Jurkat, Clone E6-1 (cell line): Measurements from ENCODE around the gene HDGFL2.

Experiments used
- DNase-seq: peaks from one replicate; pipeline ENCODE4 v3.0.0-alpha.2; 2011; ENCODE audit warnings: low read depth, low spot score
- H3K4me3 ChIP-seq: 2 replicates; pipeline ENCODE4 v1.5.1; 2011; ENCODE audit warnings: mild to moderate bottlenecking, low read length, control low read depth, moderate library complexity

HDGFL2 gene

DNA sequence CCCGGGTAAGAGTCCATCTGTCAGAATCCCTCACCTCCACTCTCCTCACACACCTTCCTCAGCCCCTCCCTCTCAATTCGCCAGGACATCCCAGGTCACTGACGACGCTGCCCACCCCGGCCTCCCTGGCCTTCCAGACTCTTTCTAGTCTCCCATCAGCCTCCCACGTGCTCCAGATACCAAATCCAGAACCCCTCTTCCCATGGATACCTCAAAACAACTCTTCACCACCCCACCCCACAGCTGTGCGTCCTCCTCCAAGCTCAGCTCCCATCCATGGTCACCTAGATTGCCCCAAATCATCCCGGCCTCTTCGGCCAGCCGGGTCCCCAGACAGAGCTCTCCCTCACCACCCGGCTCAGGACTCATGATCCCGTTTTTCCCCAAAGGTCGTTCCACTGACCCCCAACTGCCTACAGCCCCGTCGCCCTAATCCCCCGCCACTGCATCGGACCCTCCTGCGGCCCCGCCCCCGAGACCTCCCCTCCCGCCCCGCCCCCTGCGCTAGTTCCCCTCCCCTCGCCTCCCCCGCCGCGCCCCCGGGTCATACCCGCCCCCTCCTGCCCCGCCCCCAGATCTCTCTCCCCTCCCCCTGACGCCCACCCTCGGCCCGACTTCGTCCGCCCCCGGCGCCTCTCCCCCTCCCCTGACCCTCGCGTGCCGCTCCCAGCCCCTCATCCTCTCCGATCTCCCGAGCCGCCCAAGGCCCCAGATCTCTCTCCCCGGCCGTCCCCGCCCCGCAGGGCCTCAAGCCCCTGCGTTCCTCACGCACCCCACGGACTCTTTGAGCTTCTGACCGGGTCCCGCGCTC, 15.0 kb upstream of the HDGFL2 start:
- H3K4me3 ChIP-seq = peak overlapping the region; percentile 67
- DNase-seq = peak; percentile 41

DNA sequence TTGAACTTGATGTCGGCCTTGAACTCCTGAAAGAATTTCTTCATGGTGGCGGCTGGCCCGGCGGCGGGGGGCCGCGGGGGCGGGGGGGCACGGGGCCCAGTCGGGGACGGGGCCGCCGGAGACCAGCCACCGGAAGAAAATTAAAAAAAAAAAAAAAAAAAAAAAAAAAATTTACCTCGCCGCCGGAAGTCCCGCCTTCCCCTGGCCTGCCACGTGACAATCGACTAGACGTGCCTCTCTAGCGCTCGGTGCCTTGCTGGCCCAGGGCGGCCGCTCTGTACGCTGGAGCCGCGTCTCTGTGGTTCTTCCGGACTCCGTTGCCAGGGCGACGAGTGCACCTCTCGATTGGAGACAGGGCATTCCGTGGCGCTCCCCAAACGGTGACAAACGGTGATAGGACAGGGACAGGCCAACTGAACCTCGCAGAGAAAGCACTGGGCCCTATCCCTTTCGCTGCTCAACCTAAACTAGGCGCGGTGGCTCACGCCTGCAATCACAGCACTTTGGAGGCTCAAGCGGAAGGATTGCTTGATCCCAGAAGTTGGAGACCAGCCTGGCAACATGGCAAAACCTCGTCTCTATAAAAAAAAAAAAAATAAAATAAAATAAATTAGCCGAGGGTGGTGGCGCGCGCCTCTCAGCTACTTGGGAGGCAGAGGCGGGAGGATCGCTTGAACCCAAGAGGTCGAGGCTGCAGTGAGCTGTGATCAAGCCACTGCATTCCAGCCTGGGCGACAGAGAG, 14.3 kb upstream of the HDGFL2 start, which contains the start of gene UBXN6:
UBXN6 (minus strand) TSS at position 141 of the 742 bp plus-strand sequence; CDS start at position 44, 97 bp downstream.
- peak; percentile 98 for DNase-seq
- H3K4me3 ChIP-seq = peak within 1 kb of the TSS; percentile 67

DNA sequence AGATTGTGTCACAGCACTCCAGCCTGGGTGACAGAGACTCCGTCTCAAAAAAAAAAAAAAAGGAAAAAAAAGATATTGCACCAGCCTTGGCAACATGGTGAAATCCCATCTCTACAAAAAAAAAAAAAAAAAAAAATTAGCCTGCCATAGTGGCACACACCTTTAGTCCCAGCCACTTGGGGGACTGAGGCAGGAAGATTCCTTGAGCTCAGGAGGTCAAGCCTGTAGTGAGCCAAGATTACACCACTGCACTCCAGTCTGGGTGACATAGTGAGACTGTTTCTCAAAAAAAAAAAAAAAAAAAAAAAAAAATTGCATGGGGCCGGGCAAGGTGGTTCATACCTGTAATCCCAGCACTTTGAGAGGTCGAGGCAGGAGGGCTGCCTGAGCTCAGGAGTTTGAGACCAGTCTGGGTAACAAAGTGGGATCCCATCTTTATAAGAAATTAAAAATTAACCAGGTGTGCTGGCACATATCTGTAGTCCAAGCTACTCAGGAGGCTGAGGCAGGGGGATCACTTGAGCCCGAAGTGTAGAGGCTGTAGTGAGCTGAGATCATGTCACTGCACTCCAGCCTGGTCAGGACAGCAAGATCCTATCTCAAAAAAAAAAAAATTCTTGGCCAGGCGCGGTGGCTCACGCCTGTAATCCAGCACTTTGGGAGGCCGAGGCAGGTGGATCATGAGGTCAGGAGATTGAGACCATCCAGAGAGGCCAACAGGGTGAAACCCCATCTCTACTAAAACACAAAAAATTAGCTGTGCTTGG, 7.1 kb upstream of the HDGFL2 start:
- no peak for DNase-seq
- H3K4me3 ChIP-seq = no peak overlapping the region

DNA sequence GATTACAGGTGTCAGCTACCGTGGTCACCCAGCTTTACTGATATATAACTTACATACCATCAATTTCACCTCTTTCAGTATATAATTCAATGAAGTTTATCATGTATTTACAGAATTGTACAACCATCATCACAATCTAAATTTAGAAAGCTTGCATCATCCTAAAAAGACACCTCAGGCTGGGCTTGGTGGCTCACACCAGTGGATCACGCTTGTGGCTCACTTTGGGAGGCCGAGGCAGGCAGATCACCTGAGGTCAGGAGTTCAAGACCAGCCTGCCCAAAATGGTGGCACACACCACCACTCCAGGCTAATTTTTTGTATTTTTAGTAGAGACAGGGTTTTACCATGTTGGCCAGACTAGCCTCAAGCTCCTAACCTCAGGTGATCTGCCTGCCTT, 4.3 kb upstream of the HDGFL2 start:
- no peak overlapping the region for H3K4me3 ChIP-seq
- DNase-seq = no peak

DNA sequence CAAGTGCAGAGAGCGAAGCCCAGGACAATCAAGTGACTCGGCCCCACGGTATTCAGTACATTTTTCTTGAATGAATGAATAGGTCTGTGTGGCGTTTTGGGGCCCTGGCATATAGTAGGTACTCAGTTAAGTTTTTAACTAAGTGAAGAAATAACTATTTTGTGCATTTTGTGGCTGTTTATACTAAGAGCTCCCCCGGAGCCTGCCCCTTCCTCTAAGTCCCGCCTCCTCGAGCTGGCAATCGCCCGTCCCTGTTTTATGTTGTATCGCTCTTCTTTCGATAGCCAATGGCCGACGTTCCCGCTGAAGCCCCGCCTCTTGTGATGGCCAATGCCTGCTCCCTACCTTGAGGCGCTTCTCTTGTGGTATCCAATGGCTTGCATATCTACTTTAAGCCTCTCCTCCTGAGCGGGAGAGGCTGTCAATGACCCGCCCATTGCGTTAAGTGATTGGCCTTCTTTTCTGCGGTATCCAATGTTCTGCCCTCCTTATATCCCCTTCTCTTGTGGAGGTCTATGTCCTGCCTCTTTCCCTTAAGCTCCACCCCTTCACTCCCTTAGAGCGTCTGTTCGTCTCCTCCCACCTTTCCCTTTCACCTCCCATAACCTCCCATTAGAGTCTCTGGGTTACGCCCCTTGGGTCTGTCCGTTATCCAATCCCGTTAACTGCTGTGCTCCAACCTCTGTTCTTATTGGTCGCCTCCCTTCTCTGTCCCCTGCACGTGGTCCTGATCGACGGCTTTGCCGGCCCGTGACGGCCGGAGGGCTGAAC, 509 bp upstream of the HDGFL2 start:
- peak; percentile 100 for DNase-seq
- H3K4me3 ChIP-seq = peak overlapping the region; percentile 70

DNA sequence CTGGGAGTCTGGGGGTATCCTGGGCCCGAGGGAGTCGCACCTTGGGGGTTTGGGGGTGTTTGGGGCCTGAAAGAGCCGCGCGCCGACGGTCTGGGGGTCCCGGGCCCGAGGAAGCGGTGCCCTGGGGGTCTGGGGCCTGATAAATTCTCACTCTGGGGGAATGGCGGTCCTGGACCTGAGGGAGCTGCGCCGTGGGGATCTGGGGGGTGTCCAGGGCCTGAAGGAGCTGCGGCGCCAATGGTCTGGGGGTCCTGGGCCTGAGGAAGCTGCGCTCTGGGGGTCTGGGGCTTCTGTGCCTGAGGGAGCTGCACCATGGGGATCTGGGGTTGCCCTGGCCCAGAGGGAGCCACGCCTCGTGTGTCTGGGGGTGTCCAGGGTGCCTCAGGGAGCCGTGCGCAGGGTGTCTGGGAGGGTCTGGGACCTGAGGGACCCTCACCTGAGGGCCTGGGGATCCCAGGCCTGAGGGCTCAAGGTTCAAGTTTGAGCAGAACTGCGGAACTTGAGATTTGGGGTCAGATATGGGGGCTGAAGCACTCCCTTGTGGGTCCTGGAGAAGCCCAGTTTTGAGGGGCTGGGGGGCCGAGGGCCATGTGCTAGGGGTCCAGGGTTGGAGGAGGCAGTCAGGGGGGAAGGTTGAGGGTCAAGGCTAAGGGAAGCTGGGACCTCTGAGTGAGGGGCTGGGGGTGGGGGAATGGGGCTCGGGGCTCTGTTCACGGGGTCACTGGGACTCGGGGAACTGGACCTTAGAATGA, 1.1 kb downstream of the HDGFL2 start:
- peak overlapping the region; percentile 75 for H3K4me3 ChIP-seq
- DNase-seq = no peak

DNA sequence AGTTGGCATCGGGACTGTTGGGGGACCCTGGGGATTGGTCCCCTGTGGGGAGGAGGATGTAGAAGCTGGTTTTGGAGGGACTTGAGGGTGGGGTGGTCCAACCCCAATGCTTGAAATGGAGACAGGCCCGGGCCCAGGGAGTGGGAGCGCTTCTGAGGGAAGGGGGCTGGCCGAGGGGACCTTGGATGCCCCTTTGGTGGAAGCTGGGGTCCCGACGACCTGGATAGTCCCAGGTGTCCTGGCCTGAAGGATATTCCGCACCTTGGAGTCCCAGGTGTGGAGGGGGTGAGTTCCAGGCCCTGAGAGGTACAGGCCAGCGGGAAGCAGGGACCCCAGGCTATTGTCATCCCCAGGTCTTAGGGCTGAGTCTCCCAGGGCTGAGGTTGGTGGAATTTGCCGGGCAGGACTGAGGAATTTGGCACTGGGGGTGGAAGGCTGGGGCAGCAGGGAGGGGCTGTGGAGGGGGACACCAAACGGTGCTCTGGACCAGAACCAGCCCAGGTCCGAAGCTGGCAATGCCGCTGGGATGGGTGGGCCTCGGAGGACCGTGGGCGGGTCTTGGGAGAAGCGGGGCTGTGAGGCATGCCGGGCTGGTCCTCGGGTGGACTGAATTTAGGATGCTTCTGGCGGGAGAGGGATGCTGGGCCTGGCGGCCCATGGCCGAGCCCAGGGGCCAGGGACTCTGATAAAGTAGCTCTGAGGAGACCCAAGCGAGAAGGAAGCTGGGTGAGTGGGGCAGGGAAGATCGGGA, 1.8 kb downstream of the HDGFL2 start:
- DNase-seq = no peak
- H3K4me3 ChIP-seq = peak overlapping the region; percentile 75

DNA sequence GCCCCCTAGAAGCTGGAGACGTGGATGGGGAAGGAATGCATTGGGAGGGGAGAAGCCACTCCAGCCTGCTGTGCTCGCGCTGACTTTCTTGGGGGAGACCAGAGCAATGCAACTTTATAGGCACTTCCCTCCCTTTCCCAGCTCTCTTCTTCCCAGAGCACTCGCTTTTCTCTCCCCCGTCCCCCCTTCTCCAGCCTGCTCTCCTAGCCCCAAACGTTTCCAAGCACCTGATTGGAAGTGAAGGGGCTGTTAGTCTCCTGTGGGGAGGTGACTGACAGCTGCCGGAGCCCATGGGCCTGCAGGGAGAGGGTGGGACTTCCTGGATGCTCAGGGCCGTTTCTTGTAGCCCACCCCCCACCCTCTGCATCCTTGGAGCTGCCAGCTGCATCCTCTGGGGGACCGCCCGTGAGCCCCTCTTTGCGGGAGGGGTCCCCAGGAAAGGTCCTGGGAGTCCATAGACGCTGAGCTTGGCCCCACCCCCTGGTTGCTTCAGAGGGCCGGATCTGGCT, 2.5 kb downstream of the HDGFL2 start:
- peak; percentile 70 for DNase-seq
- peak overlapping the region; percentile 75 for H3K4me3 ChIP-seq

DNA sequence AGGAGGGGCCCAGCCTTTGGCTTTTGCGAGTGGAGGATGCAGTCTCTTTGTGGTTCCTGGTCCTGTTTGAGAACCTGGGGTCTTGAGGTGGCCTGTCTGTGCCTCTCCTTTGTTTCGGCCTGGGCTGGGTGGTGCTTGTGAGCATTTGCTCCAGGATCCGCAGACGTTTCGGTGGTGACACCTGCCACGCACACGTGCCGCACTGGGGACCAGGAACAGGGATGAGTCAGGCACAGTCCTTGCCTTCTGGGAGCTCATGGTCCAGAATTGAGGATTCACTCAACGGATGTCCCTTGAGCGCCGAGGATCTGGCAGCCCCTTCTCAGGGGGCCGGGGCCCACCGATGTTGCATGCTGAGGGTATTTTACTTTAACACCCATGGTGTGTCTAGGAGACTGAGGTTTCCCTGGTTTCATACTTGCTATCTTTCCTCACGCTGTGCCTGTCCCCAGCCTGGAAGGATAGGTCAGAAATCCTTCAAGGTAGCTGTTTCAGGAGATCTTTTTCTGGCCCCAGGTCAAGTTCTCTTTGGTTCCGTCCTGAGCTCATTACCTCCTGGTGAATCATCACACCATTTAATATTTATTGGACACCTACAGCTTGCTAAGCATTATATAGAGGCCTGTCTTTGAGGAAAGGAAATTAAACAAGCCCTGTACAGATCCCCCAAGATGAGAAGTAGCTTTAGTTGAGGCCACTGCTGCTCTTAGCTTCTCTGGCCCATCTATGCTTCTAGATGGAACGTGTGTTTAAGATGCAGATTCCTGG, 5.1 kb downstream of the HDGFL2 start:
- no peak overlapping the region for H3K4me3 ChIP-seq
- no peak for DNase-seq

DNA sequence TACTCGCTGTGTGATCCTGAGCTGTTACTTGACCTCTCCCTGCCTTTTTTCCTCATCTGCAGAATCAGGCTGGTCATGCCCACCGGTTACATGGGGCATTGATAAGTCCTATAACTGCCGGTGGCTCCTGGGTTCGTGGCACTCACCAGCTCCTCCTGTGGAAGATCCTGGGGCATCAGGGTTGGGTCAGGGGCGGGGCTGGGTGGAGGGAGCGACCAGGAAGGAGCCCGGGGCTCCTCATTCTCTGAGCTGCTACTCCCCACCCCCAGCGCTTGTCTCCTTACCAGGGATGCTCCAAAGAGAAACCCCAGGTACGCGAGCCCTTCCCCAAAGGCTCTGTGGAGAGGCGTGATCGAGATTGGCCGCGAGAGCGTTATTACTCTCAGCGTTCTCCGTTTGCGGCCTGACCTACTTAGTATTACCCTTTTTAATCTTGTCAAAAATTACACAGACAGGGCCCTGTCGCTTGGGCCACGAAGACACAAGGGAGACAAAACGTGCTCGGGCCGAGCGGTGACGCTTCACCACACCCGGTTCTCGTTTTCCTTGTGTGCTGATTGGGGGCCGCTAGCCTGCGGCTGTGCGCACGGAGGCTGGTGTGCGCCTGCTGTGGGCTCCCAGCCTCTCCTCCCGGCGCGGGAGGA, 10.7 kb downstream of the HDGFL2 start:
- H3K4me3 ChIP-seq = no peak overlapping the region
- DNase-seq = no peak

DNA sequence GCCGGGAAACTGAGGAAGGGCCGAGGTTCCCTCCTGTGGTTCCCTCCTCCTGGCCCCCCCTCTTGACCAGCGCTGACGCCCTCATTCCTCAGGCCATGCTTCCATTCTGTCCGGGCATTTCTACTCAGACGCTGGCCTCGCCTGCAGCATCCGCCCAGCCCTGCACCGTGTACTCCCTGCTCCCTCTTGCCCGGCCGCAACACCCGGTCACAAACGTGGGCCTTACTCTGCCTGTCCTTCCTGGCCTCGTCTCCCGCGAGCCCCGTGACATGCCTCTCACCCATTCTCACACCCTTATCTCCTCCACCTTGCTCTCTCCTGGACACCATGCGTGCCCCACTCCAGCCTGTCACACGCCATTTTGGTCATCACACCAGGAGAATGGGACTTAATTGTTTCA, 11.3 kb downstream of the HDGFL2 start:
- no peak for DNase-seq

DNA sequence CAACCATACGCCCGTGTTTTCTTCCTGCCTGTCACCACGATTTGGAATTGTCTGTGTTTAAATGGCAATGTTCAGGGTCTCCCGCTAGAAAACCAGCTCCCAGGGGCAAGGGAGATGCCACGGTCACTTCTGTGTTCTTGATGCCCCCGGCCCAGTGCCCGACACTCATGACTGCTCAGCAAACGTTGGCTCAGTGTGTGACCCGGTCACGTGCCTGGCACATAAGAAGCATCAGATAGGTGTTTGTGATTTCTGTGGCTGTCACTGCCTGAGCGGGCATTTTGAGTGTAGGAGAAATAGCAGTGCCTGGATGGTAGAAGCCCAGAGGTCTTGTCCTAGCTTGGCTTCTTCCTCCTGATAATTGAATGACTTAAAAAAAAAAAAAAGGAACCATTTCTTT, 15.5 kb downstream of the HDGFL2 start:
- no peak overlapping the region for H3K4me3 ChIP-seq

More for the DNA sequence above, 11.3 kb downstream of the HDGFL2 start:
- H3K4me3 ChIP-seq = no peak overlapping the region

DNA sequence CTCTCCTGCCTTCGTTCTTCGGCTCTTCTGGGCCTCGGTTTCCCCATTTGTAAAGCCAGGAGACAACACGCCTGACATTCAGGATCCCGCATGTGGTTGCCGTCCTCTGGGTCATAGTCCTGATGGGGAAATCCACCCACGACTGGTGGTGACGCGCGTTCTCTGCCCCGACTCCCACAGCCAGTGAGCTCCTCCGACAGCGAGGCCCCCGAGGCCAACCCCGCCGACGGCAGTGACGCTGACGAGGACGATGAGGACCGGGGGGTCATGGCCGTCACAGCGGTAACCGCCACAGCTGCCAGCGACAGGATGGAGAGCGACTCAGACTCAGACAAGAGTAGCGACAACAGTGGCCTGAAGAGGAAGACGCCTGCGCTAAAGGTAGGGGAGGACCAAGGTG, 16.4 kb downstream of the HDGFL2 start:
- H3K4me3 ChIP-seq = no peak overlapping the region
- DNase-seq = no peak

More for the DNA sequence above, 15.5 kb downstream of the HDGFL2 start:
- no peak for DNase-seq

DNA sequence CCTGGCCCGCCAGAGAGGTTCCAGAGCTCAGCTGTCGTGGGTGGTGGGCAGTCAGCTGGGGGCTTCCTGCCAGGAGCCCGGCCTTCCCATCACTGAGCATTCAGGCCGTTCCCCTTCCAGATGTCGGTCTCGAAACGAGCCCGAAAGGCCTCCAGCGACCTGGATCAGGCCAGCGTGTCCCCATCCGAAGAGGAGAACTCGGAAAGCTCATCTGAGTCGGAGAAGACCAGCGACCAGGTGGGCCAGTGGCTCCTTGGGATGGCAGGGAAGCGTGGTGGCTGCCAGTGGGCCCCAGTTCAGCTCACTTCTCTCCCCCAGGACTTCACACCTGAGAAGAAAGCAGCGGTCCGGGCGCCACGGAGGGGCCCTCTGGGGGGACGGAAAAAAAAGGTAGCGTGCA, 19.3 kb downstream of the HDGFL2 start:
- DNase-seq = no peak
- no peak overlapping the region for H3K4me3 ChIP-seq

DNA sequence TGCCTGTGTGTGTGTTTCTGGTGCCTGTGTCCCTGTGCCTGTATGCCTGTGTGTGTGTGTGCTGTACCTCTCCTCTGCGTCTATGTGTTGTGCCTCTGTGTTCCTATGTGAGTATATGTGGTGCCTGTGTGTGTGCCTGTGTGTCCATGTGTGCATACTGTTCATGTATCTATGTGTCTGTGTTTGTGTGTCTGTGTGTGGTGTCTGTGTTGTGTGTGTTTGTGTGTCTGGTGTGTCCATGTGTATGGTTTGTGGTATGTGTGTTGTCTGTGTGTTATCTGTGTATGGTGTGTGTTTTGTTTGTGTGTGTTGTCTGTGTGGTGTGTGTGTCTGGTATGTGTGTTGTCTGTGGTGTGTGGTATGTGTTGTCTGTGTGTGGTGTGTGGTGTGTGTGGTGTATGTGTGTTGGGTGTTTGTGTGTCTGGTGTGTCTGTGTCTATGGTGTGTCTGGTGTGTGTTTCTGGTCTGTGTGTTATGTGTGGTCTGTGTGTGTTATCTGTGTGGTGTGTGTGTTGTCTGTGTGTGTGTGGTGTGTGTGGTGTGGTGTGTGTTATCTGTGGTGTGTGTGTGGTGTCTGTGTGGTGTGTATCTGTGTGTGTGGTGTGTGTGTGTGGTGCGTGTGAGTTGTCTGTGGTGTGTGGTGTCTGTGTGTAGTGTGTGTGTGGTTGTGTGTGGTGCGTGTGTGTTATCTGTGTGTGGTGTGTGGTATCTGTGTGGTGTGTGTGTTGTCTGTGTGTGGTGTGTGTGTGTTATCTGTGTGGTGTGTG, 20.4 kb downstream of the HDGFL2 start:
- no peak overlapping the region for H3K4me3 ChIP-seq
- DNase-seq = no peak
